Common myeloid progenitor, CD34-positive (primary cell): ENCODE measurements around the gene MAPKAPK5.
"Not testable (repeated sequence)": the region's sequence is repeated elsewhere in the genome, so short reads cannot be mapped to it uniquely, and the experiment has no call there.

ENCODE experiments used
- CTCF ChIA-PET: fragments of 350-600 bp; sonication (Branson Sonifier 250); formaldehyde crosslinking; loops from one replicate; lab custom pipeline; 2021; ENCODE audit warnings: antibody characterized with exemption; lab: Charles Lee
- POLR2A ChIA-PET: fragments of 350-600 bp; sonication (Branson Sonifier 250); formaldehyde crosslinking; loops from one replicate; lab custom pipeline; 2021; ENCODE audit warnings: antibody characterized with exemption; lab: Charles Lee
- DNase-seq, 3 donors: peaks; one replicate each; pipeline versions ENCODE4 v3.0.0 to v3.0.0-alpha.2; 2013
- H3K27ac ChIP-seq, 2 experiments: 1 replicate in 1 of 2; 2 replicates in 1 of 2; pipeline ENCODE4 v1.7.0; 2013; ENCODE audit warnings: inconsistent platforms in 2 of 2, low read length in 2 of 2, mild to moderate bottlenecking in 2 of 2, low read depth in 1 of 2, moderate library complexity in 1 of 2; ENCODE audit not compliant: severe bottlenecking in 2 of 2, insufficient read depth in 1 of 2, poor library complexity in 1 of 2
- H3K27me3 ChIP-seq, 5 experiments: replicated peaks in 2 of 5; 1 replicate in 3 of 5; 2 replicates in 2 of 5; pipeline versions ENCODE4 v1.6.1 to v1.7.0; 2013; ENCODE audit warnings: low read length in 4 of 5, mild to moderate bottlenecking in 2 of 5, moderate library complexity in 2 of 5, inconsistent platforms in 1 of 5; ENCODE audit not compliant: insufficient read depth in 5 of 5, control insufficient read depth in 4 of 5
- H3K36me3 ChIP-seq, 4 experiments: 1 replicate in 2 of 4; 2 replicates in 2 of 4; pipeline versions ENCODE4 v1.6.1 to v1.7.0; 2013; ENCODE audit warnings: low read length in 3 of 4, control low read depth in 1 of 4, mild to moderate bottlenecking in 1 of 4; ENCODE audit not compliant: control insufficient read depth in 4 of 4, insufficient read depth in 4 of 4
- H3K4me1 ChIP-seq, 4 experiments: 1 replicate in 3 of 4; 2 replicates in 1 of 4; pipeline versions ENCODE4 v1.6.1 to v1.7.1; 2013; ENCODE audit warnings: low read length in 3 of 4, mild to moderate bottlenecking in 3 of 4, control low read depth in 1 of 4, inconsistent platforms in 1 of 4, moderate library complexity in 1 of 4; ENCODE audit not compliant: control insufficient read depth in 4 of 4, insufficient read depth in 4 of 4; ENCODE audit errors: control extremely low read depth in 1 of 4
- H3K4me3 ChIP-seq, 7 experiments: 1 replicate in 4 of 7; 2 replicates in 3 of 7; pipeline versions ENCODE4 v1.5.1 to v1.7.0; 2013; ENCODE audit warnings: mild to moderate bottlenecking in 7 of 7, low read length in 6 of 7, moderate library complexity in 6 of 7, inconsistent platforms in 2 of 7, low read depth in 2 of 7, control low read depth in 1 of 7; ENCODE audit not compliant: insufficient read depth in 4 of 7, control insufficient read depth in 1 of 7; ENCODE audit errors: extremely low read depth in 1 of 7
- H3K9me3 ChIP-seq, 5 experiments: 1 replicate in 4 of 5; 2 replicates in 1 of 5; pipeline versions ENCODE4 v1.6.1 to v1.7.1; 2013; ENCODE audit warnings: low read length in 4 of 5, mild to moderate bottlenecking in 2 of 5, inconsistent platforms in 1 of 5, low read depth in 1 of 5, moderate library complexity in 1 of 5; ENCODE audit not compliant: control insufficient read depth in 4 of 5, insufficient read depth in 2 of 5; ENCODE audit errors: control extremely low read depth in 1 of 5
- WGBS: methylation state at CpG from one replicate; pipeline ENCODE4 v1.1.5; 2013; ENCODE audit not compliant: insufficient coverage; 5-methylcytosine and 5-hydroxymethylcytosine counted together

Gene MAPKAPK5

GRCh38 chr12:111819191-111820158, 22.6 kb upstream of the MAPKAPK5 start:
- ChIA-PET POLR2A (interaction anchor here (0.7 kb wide), 1 partner anchor 126 kb away, joined by 3 read pairs; no protein-coding TSS in a partner anchor), CTCF (interaction anchor here (0.7 to 1.4 kb wide), 4 partner anchors 10 to 74 kb away, joined by 3 to 7 read pairs (median 3); no protein-coding TSS in a partner anchor)
- peaks cover 0 to 2% (median 0%) of the 10 kb centered on the region in 5 experiments for H3K9me3 ChIP-seq
- no peaks in the 10 kb centered on the region for H3K4me1 ChIP-seq
- H3K4me3 ChIP-seq, result no peak overlapping the region
- WGBS, result 94% methylated on average over 3 of the region's 6 CpGs
- no peak overlapping the region for H3K27ac ChIP-seq
- no peak for DNase-seq
- H3K36me3 ChIP-seq, result no peaks in the 10 kb centered on the region
- no peaks in the 10 kb centered on the region for H3K27me3 ChIP-seq

DNA sequence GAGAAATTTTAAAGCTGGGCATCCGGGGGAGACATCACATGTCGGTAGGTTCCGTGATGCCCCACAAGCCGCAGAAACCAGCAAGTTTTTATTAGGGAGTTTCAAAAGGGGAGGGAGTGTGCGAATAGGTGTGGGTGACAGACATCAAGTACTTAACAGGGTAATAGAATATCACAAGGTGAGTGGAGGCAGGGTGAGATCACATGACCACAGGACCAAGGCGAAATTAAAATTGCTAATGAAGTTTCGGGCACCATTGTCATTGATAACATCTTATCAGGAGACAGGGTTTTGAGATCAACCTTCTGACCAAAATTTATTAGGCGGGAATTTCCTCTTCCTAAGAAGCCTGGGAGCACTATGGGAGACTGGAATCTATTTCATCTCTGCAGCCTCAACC, 21.2 kb upstream of the MAPKAPK5 start:
- H3K36me3 ChIP-seq, DNase-seq, H3K4me1 ChIP-seq, POLR2A ChIA-PET, H3K9me3 ChIP-seq, H3K4me3 ChIP-seq, CTCF ChIA-PET, H3K27ac ChIP-seq, H3K27me3 ChIP-seq: not testable (repeated sequence)
- WGBS, result 96% methylated on average over 8 of the region's 8 CpGs

- no peaks in the 10 kb centered on the region for H3K4me1 ChIP-seq
- H3K36me3 ChIP-seq, result no peaks in the 10 kb centered on the region
- no CpG with 5 or more reads among the region's 2 CpGs for WGBS
- H3K27me3 ChIP-seq, result no peaks in the 10 kb centered on the region
- no peak overlapping the region for H3K4me3 ChIP-seq
- POLR2A ChIA-PET, result interaction anchor here (0.5 kb wide), 1 partner anchor 265 kb away, joined by 3 read pairs; no protein-coding TSS in a partner anchor
- CTCF ChIA-PET, result interaction anchor here (1.1 to 1.5 kb wide), 2 partner anchors 10 to 18 kb away, joined by 3 to 4 read pairs; no protein-coding TSS in a partner anchor
- peaks cover 0 to 2% (median 0%) of the 10 kb centered on the region in 5 experiments for H3K9me3 ChIP-seq
- H3K27ac ChIP-seq, result no peak overlapping the region
- DNase-seq, result no peak
Observed at GRCh38 chr12:111822886-111823285, 19.1 kb upstream of the MAPKAPK5 start.

GRCh38 chr12:111823891-111824290, 18.1 kb upstream of the MAPKAPK5 start:
- WGBS, result 100% methylated on average over 2 of the region's 3 CpGs
- POLR2A ChIA-PET, result no interaction called here
- peaks cover 0 to 3% (median 0%) of the 10 kb centered on the region in 5 experiments for H3K9me3 ChIP-seq
- H3K27ac ChIP-seq, result no peak overlapping the region
- H3K36me3 ChIP-seq, result no peaks in the 10 kb centered on the region
- no peak for DNase-seq
- H3K4me3 ChIP-seq, result no peak overlapping the region
- H3K27me3 ChIP-seq, result no peaks in the 10 kb centered on the region
- CTCF ChIA-PET, result interaction anchor here (1.5 kb wide), 1 partner anchor 17 kb away, joined by 3 read pairs; no protein-coding TSS in a partner anchor
- H3K4me1 ChIP-seq, result no peaks in the 10 kb centered on the region

DNA sequence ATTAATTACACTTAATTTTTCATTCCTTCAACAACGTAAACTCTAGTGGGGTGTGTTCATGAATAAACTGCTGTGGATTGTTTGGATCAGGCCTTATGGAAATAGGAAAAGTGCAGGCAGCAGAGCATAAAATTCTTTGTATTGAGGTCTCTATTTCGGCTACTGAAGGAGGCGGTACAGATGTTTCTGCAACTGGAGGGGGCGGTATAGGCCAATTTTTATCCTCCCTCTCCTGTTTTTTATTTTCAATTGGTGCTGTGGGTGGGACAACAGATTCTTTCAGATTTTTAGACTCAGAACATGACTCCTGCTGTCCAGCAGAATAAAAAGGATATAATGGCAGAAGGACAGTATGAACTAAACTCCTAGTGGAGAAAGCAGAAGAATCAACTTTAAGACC, 17.7 kb upstream of the MAPKAPK5 start:
- POLR2A ChIA-PET, H3K36me3 ChIP-seq, H3K4me3 ChIP-seq, CTCF ChIA-PET, H3K4me1 ChIP-seq, H3K27me3 ChIP-seq, H3K9me3 ChIP-seq, H3K27ac ChIP-seq: not testable (repeated sequence)
- WGBS, result no CpG with 5 or more reads among the region's 4 CpGs
- DNase-seq, result peak in 2 of 3 donors; percentile 17 to 31

- no peaks in the 10 kb centered on the region for H3K36me3 ChIP-seq
- H3K27ac ChIP-seq, result no peak overlapping the region
- WGBS, result 98% methylated on average over 4 of the region's 5 CpGs
- no peak for DNase-seq
- H3K4me1 ChIP-seq, result no peaks in the 10 kb centered on the region
- H3K4me3 ChIP-seq, result no peak overlapping the region
- no peaks in the 10 kb centered on the region for H3K27me3 ChIP-seq
- POLR2A ChIA-PET, result no interaction called here
- H3K9me3 ChIP-seq, result peaks cover 0 to 3% (median 0%) of the 10 kb centered on the region in 5 experiments
- CTCF ChIA-PET, result interaction anchor here (0.5 to 4.0 kb wide), 3 partner anchors 9 to 218 kb away, joined by 3 to 19 read pairs (median 4); no protein-coding TSS in a partner anchor
Observed at GRCh38 chr12:111825509-111825908, 16.5 kb upstream of the MAPKAPK5 start.
